ENCODE measurements around the gene AGBL1.
"Not testable (repeated sequence)": the region's sequence is repeated elsewhere in the genome, so short reads cannot be mapped to it uniquely, and the experiment has no call there.

AGBL1 gene

DNA sequence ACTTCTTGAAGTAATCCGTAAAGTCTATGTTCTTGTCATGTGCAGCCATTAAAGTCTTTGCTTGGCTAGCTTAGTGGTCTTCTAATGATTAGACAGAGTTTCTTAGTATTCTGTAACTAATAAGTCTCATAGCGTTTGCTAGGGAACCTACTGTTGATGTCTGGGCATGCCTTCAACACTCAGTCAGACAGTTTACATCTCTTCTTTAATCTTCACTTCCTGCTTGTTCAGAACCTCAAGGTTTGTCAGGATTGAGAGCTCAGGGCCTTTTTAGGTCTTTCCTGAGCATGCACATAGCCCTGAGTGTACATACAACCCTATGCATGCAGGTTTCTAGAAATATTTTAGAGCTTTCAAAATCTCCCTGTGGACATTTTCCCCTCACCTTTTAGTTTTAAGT, 426.3 kb downstream of the AGBL1 start:
- DNase-seq (ENCODE audit: low spot score), result no peak

DNA sequence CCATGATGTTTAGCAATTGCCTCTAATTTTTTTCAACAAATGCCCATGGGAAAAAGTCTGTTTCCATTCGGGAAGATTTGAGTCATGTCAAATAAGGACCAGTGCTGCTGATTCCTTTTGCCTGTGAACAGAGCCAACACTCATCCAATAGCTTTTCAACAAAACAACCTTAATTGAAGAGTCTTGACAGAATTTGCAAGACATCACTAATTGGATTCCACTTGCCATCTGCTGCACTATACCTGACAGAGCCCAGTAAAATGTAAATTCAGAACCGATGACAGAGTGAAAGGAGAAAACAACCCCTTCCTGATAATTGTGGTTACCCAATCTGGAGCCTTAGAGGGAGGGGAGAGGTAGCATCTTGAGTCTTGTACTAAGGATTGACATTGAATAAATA, 426.7 kb downstream of the AGBL1 start:
- no peak for DNase-seq (ENCODE audit: low spot score)

DNA sequence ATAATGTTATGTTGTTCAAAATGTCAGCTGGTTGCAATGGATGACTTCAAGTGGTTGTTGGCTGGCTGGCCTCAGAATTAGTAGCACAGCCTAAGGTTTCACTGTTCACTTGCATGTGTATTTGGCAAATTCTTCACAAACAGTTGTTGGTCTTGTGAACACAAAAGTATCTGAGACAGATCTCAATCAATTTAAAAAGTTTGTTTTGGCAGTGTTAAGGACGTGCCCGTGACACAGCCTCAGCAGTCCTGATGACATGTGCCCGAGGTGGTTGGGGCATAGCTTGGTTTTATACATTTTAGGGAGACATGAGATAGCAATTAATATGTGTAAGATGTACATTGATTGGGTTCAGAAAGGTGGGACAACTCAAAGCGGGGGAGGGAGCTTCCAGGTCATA, 436.0 kb downstream of the AGBL1 start:
- DNase-seq (ENCODE audit: low spot score), result no peak

DNA sequence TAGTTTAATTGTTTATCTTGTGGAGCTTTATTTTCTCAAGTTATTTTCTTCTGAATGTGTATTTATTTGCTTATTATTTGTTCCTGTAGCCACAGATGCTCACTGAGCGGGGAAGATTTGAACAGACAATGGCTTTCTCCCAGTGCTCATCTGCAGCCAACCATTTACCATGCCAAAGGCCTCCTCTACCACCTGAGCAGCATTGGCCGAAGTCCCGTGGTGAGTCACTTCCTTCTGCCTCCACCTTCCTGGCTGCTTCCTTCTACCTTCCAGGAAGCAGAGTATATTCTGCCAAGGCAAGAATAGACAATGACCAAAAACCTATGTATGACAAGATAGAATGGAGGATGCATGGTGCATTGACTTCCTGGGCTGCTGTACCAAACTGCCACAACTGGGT, 443.1 kb downstream of the AGBL1 start:
- no peak for DNase-seq (ENCODE audit: low spot score)

DNA sequence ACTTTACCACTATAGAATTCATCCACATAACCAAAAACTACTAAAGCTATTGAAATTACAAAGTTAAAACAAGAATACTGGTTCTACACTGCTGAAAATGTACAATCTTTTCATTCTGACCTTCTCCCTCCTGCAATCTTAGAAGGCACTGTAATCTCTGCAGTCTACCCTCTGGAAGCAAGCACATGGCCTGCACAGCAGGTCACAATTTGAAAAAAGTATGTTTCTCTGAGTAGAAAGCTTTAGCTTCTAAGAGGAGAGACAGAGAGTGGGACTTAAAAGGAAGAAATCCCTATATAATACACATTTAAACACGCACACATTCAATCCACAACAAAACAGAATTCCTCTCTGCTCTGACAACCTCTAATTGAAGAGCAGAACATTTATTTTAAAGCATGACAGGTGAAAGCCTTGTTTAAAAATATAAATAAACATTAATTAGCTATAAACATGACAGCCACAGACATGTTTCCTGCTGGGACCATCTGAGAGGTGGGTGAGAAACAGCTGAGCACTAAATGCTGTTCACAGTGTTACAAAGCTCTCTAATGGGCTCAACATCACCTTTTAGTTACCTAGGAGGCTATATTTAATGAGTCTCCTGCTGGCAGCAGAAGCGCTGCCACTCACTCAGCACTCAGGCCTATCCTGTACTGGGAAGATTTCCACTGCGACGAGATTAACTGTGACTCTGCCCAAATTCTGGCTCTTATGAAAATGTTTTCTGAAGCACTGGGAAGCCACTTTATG, 447.4 kb downstream of the AGBL1 start:
- DNase-seq (ENCODE audit: low spot score), result no peak

DNA sequence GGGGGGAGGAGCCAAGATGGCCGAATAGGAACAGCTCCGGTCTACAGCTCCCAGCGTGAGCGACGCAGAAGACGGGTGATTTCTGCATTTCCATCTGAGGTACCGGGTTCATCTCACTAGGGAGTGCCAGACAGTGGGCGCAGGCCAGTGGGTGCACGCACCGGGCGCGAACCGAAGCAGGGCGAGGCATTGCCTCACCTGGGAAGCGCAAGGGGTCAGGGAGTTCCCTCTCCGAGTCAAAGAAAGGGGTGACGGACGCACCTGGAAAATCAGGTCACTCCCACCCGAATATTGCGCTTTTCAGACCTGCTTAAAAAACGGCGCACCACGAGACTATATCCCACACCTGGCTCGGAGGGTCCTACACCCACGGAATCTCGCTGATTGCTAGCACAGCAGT, 448.4 kb downstream of the AGBL1 start:
- DNase-seq (ENCODE audit: low spot score), result not testable (repeated sequence)

DNA sequence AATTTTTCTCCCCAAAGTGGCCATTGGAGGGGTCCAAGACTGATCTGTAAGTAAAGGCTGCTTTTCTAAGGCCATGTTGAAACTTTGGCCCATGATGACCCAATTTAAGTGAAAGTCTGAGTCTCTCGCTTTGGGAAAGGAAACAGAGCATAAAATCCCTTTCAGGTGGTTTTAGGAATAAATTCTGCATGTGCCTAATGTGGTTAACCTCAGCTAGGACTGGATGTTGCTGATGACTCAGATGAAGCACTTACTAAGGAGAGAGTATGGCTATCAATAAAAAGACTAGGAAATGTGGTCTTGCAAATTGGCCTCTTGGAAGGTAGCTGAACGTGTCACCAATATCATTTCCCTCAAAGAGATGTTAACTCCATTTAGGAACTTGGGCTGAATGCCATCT, 458.5 kb downstream of the AGBL1 start:
- DNase-seq (ENCODE audit: low spot score), result no peak

DNA sequence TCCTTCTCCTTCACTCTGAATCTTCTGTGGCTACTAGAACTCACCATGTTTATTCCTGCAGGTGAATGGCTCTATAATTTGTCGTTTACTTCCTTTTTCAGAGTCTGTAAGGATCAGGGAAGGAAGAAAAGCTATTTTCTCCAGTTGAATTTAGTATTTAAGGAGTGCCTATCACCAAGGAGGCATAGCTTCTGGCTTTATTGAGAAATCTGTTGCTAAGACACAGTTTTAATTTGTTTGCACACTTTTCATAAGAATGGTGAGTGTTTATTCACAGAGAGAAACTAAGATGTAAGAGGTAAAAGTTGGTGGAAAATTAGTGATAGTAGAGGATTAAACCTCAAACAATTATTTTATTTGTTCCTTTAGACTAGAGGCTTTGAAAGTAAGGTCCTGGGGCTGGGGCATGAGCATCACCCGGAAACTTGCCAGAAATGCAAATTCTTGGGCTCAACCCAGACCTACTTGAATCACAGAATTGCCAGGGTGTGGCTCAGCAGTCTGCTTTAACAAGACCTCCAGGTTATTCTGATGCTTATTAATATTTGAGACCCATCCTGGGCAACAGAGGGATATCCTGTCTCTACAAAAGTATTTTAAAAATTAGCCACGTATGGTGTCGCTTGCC, 461.3 kb downstream of the AGBL1 start:
- no peak for DNase-seq (ENCODE audit: low spot score)

DNA sequence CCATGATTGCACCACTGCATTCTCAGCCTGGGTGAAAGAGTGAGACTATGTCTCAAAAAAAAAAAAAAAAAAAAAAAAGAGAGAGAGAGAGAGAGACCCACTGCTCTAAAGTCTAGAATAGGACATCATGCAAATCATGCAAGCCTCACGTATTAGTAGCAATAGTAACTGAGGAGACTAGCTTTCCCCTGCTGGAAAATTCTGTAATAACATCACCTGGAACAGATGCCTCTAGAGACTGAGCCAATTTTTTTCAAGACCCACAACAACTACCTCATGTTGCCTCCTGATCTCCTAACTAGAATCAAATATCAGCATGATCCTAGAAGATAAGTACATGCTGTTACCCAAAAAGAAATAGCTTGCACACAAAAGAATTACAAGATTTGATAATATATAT, 461.9 kb downstream of the AGBL1 start:
- no peak for DNase-seq (ENCODE audit: low spot score)

DNA sequence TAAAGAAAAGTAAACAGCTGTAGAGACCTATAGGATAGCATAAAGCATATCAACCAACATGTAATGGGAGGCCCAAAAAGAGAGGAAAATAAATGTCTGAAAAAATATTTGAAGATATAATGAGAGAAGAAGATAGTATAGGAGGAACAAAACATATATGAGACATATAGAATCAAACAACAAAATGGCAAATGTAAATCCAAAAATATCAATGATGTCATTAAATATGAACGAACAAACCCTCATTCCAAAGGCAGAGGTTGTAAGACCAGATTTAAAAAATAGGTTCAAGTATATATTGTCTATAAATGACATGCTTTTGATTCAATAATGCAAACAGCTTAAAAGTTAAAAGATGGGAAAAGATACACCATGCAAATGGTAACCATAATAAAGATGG, 470.4 kb downstream of the AGBL1 start:
- DNase-seq (ENCODE audit: low spot score), result no peak

DNA sequence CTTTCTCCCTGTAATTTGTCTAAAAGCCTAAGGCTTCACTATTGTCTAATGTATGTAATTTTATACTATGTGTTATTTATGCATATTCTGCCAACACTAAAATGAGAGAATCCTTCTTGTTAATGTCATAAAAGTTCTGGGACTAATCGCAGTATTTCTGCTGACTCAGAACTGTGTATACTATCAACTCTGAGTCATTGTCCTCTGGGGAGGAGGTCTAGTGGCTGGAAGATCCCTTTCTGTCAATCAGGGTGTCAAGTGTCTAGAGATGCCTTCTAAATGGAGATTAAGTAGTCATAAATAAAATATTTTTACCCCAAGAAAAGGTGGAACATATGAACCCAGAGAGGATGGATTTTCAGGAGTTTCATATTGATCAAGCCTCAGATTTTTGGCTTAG, 473.4 kb downstream of the AGBL1 start:
- no peak for DNase-seq (ENCODE audit: low spot score)

DNA sequence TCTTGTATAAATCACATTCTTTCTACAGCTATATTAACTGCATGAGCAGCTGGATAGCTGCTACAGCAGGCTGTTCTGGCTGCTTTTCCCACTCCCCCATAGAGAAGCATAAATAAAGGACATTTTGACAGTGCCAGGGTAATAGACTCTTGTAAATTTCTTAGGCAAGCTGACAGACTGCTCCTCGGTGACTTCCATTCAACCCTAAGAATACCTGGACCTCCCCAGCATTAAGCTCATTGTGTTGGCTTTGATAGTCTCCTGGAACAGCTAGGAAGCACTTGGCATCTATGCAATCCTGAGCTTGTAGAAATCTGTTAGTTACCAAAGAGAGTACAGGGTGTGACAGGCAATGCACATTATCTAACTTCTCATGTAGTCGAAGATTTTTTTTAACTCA, 475.4 kb downstream of the AGBL1 start:
- DNase-seq (ENCODE audit: low spot score), result no peak

DNA sequence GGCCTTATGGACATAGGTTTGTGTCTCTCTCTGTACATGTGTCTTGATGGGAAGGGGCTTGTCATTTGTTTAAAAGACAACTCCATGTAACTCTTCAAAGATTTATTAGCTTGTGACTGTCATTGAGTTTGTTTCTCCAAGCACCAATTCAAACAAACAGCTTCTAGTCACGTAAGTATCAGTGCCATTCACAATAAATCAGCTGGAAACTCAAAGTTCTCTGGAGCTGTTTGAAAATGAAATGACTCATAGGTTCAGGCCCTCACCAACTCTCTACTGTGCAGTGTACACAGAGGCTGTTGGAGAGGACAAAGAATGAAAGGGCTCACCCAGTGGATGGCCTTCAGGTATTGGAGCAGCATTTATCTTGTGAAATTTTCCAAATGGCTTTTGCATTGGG, 476.3 kb downstream of the AGBL1 start:
- no peak for DNase-seq (ENCODE audit: low spot score)

DNA sequence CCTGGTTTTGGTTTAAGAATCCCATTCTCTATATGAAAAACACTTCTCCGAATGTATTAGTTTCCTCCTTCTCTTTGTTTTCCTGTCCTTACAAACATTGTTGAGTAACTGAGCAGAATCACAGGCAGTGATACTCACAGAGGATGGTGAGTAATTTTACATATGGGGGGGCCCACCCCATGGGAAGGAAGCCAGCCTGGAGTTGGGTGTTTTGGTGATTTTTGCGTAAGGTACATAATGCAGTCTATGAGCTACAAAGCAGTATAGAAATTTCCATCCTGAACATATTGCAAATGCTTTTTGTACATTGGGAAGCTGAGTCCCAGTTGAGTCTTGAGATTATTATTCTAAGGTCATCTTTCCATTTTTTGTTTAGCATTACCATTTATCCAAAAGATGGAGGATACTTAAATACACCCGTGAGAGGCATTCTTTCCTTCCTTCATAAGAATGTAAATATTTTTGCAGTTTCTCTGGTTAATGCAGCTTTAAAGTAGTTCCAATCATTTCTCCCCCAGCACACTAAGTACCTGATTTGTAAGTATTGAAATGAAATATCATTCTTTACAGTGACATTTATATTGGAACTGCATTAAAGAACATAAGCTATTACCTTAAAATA, 476.8 kb downstream of the AGBL1 start:
- no peak for DNase-seq (ENCODE audit: low spot score)

DNA sequence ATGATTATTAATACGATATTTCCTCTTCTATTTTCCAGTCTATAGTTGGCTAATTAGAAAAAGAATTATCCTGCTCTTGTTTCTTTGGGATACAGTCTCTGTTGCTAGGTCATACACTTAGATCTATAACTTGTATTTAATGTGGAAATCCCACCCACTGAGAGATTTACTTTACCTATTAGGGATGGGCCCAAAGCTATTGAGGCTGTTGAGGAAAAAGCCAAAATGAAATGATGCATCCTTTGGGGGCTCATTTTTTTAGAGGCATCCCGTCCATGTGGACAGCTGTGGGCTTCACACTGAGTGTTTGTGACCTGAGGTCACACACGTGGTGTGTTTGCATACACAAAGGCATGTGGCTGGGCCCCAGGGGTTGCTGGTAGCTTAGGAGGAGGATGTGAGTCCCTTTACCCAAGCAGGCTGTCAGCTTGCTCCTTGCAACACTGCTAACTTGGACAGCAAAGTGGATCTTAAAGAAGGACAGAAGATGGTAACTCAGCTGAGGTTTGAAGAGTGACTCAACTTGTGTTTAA, 477.4 kb downstream of the AGBL1 start:
- DNase-seq (ENCODE audit: low spot score), result no peak

DNA sequence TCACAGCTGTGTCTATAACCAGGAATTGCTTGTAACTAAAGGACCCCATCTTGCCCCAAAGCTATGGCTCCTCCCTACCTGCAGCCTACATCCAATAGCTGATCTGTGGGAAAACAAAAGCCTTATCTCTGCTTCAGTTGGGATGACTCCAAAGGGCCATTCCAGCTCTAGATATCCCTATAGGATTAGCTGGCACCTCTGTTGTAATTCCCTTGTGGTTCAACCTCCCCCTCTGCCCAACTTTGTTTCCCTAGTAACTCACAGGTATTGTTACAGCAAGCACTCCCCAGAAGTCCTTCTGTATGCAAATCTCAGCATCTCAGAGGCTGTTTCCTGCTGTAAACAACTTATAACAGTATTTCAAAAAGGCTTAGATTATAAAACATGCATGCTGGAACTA, 478.6 kb downstream of the AGBL1 start:
- DNase-seq (ENCODE audit: low spot score), result no peak

DNA sequence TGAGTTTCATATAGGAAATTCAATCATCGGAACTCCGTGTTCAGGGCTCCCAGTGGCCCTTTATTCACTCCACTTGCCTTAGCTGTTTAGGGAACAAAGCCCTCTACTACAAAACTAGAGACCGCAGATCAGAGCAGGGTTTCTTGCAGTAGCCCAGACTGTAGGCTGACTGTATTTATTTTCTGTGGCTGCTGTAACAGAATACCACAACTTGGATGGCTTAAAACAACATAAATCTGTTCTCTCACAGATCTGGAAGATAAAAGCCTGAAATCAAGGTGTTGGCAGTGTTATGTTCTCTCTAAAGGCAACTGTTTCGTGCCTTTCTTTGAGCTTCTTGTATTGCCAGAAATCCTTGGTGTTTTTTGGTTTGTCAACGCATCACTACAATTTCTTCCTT, 479.0 kb downstream of the AGBL1 start:
- no peak for DNase-seq (ENCODE audit: low spot score)

DNA sequence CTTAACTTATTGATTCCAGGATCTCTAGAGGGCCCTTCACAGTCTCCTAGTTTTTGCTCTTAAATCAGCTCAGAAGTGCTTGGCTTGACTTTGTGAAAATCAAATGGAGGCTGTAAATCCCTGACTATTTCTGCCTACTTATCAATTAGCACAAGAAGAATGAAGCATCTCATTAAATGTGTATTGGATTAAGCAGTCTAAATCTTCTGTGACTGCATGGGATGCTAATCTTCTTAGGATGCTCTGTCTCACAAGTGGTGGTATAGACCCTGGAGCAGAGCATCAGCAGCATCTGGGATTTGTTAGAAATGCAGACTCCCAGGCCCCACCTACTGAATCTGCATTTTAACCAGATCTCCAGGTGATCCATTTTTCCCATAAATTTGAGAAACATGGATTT, 488.7 kb downstream of the AGBL1 start:
- no peak for DNase-seq (ENCODE audit: low spot score)

DNA sequence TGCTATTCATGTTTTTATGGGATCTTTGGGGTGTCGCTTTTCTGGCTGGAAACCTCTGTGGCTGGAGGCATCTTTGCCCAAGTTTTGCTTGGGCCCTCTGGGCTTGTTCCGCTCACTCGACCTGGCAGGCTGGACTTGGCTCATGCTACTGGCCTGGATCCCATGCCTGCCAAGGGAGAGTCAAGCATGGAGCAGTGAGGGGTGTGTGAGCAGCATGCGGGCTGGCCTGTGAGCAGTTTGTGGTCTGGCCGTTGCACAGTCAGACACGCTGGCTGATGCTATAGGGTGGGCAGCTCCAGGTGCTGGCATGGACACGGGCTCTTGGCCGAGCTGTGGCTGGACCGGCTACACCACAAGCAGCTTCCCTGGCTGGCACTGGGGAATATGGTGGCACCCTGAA, 491.1 kb downstream of the AGBL1 start:
- no peak for DNase-seq (ENCODE audit: low spot score)

DNA sequence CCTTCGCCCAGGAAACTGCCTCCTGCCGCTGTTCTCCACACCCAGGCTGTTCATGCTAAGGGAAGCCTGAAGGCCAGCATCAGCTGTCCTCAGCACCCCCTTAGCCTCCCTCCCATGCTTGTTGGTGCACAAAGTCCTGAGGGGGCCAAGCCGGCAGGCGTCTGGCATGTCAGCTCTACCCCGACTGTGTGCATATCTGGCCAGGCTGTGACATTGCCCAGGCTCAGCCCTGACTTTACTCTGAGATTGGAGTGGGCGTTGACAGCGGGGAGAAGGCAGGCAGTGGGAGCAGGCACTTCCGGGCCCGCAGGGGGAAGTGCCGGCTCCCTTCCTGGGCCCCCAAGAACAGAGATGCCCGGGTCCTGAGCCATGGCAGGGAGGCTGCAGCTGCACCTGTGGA, 492.2 kb downstream of the AGBL1 start:
- DNase-seq (ENCODE audit: low spot score), result no peak

DNA sequence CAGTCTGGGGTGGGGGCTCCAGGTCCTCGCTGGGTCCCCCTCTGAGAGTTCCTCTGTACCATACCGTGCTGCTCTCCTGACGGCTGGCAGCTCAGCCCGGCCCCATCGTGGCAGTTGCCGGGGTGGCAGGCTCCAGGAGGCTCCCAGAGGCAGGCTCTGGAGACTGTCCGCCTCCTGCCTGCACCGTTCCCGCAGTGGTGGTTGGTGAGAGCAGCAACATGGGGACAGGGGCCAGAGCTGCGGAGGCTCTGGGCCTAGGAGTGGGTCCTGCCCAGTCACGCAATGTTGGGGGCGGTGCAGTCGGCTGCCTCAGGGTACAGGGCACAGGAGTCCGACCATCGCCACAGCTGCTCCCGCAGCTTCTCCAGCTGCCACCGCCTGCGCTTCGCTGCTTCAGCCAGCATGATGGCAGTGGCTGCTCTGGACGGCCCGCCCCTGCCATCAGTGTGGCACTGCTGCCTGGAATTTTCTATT, 492.7 kb downstream of the AGBL1 start:
- no peak for DNase-seq (ENCODE audit: low spot score)

DNA sequence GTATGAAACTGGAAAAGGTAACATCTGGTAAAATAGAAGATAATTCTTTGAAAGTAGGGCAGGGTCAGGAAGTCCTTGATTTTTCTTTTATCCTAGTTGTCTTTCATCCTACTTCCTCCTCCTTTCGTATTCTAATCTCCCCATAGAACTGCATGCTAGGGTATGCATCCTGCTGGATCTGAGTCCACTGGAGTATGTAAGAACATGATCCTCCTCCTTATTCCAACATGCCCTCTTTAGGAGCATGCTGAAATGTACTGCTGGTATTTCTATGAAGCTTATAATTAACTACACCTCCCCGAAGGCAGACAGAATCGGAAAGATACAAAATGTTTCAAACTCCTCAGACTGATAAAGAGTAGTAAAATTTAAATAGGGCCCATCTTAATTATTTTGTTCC, 493.8 kb downstream of the AGBL1 start:
- DNase-seq (ENCODE audit: low spot score), result no peak

DNA sequence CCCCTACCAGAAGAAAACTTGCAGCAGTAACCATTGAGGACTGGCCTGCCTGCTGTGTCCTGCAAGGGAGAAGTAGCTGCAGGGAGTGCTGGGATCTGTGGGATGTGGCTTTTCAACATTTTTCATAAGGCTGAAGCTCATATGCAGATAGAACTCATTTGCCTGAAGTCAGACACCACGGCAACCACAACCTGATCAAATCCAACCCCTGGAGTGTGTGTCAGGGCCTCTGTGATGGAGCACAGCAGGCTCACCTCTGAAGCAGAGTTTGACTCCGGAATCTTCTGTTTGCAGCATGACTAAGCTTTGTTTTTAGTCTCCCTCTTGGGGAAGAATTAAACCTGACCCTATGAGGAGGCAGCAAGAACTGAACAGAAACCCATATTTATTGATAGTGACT, 508.7 kb downstream of the AGBL1 start:
- no peak for DNase-seq (ENCODE audit: low spot score)
